ENCODE results near the gene OR6C2. TPM values are rescaled to one million over a fixed set of nuclear protein-coding genes. Genes with fewer than 3 reads are reported as not detected.

OR6C2 gene
- total and polyA plus RNA-seq, 2 of the 8 experiments (the other 6 are each of a cell fraction or from before 2014, with no cell fraction given) = not detected

DNA sequence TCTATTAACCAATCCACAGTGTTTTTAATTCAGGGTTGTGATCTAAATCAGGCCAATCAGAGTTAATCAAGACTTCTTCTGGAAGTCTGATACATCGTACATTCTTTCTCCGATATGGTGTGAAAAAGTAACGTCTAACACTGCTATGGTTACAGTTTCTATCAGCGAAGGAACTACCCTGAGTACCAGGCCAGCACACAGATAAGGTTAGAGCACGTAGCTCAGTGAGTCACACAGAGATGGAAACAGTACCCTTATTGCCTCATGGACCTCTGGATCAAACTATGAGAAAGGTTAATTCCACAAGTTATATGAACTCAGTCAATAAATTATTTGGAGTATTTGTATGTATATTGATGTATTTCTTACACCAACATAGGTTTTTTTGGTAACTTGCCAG, 51.6 kb downstream of the OR6C2 start:
- H3K9ac ChIP-seq (replicated peaks in 1 of 4; ENCODE audit: extremely low read depth in 1 of 4, low read depth in 3 of 4, low read length in 3 of 4) = no peak overlapping the region
- H3K4me2 ChIP-seq (ENCODE audit: insufficient read depth in 1 of 2, low read depth in 2 of 2, low read length in 2 of 2) = no peak overlapping the region
- H3K18ac ChIP-seq (ENCODE audit: extremely low read depth, low read length) = no peak overlapping the region
- no peaks in the 10 kb centered on the region for H3K36me3 ChIP-seq (ENCODE audit: control insufficient read depth in 2 of 4, insufficient read depth in 4 of 4, low read length in 3 of 4)
- no peaks in the 10 kb centered on the region for H3K9me3 ChIP-seq (ENCODE audit: insufficient read depth in 2 of 2, low read depth in 1 of 2, low read length in 1 of 2)
- ChIA-PET POLR2A (ENCODE audit: partially characterized antibody) (no interaction called here), CTCF (ENCODE audit: partially characterized antibody) (no interaction called here)
- no peak overlapping the region for H4K8ac ChIP-seq (ENCODE audit: extremely low read depth, insufficient read depth, low read length)
- no peak for FAIRE-seq
- TF ChIP-seq, protein P1, sequence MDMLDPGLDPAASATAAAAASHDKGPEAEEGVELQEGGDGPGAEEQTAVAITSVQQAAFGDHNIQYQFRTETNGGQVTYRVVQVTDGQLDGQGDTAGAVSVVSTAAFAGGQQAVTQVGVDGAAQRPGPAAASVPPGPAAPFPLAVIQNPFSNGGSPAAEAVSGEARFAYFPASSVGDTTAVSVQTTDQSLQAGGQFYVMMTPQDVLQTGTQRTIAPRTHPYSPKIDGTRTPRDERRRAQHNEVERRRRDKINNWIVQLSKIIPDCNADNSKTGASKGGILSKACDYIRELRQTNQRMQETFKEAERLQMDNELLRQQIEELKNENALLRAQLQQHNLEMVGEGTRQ (IDR thresholded peaks at IDR 0.05; ENCODE audit: low read length) = no peak
- no peak for DNase-seq (ENCODE audit: low read depth in 1 of 2, low spot score in 2 of 2)
- no peaks in the 10 kb centered on the region for H4K20me1 ChIP-seq (replicated peaks in 1 of 2; ENCODE audit: control insufficient read depth in 1 of 2, insufficient read depth in 2 of 2, low read length in 2 of 2)
- H2BK5ac ChIP-seq (ENCODE audit: low read depth, low read length) = no peak overlapping the region
- H4K91ac ChIP-seq (replicated peaks; ENCODE audit: insufficient read length, low read length) = no peak overlapping the region
- H2BK20ac ChIP-seq (ENCODE audit: low read length) = no peak overlapping the region
- H4K5ac ChIP-seq (ENCODE audit: insufficient read length, low read depth, low read length) = no peak overlapping the region
- no peaks in the 10 kb centered on the region for H3K27me3 ChIP-seq (replicated peaks in 1 of 4; ENCODE audit: control insufficient read depth in 3 of 4, extremely low read depth in 1 of 4, insufficient read depth in 3 of 4, low read length in 3 of 4)
- no peaks in the 10 kb centered on the region for H3K4me1 ChIP-seq (replicated peaks in 1 of 4; ENCODE audit: control insufficient read depth in 3 of 4, insufficient read depth in 4 of 4, low read length in 3 of 4)
- H2BK12ac ChIP-seq (ENCODE audit: low read depth, low read length) = no peak overlapping the region
- H3K4me3 ChIP-seq (ENCODE audit: extremely low read depth in 1 of 4, insufficient read depth in 2 of 4, low read depth in 3 of 4, low read length in 4 of 4) = no peak overlapping the region
- no peak overlapping the region for H2BK15ac ChIP-seq (ENCODE audit: low read length)
- no peaks in the 10 kb centered on the region for H3K79me1 ChIP-seq (ENCODE audit: low read depth, low read length)
- no peak overlapping the region for H3K56ac ChIP-seq (replicated peaks; ENCODE audit: insufficient read length, low read depth, low read length)
- no peak overlapping the region for H3K4ac ChIP-seq (replicated peaks; ENCODE audit: insufficient read length, low read depth, low read length)
- no peak overlapping the region for H2BK120ac ChIP-seq (replicated peaks; ENCODE audit: low read depth, low read length)
- 77% methylated on average over 5 of the region's 5 CpGs; no CpG with 5 or more reads in 1 of the 2 experiments for WGBS, 2 experiments (ENCODE audit: extremely low coverage in 1 of 2, insufficient coverage in 1 of 2, insufficient read length in 1 of 2, insufficient replicate concordance in 2 of 2, low coverage in 1 of 2, low lambda C conversion rate in 2 of 2, missing lambda C conversion rate in 1 of 2)
- no peaks in the 10 kb centered on the region for H3K23me2 ChIP-seq (ENCODE audit: low read depth, low read length)
- H3K27ac ChIP-seq (ENCODE audit: low read depth, low read length) = no peak overlapping the region
- no peak overlapping the region for H2AK5ac ChIP-seq (ENCODE audit: low read depth, low read length)
- no peaks in the 10 kb centered on the region for H3K79me2 ChIP-seq (ENCODE audit: control insufficient read depth in 1 of 2, insufficient read depth in 2 of 2, low read length in 2 of 2)
- no peak overlapping the region for H2AFZ ChIP-seq (ENCODE audit: low read length)
- no peak overlapping the region for H3K23ac ChIP-seq (ENCODE audit: insufficient read length)
- no peak overlapping the region for H3K14ac ChIP-seq (ENCODE audit: insufficient read length)
